Smooth muscle cell of the brain vasculature (primary cell): Measurements from ENCODE around the gene EXTL2.
A peak's percentile ranks its signal among the peaks of the same experiment; 100 is the strongest.
"Not testable (repeated sequence)": the region's sequence is repeated elsewhere in the genome, so short reads cannot be mapped to it uniquely, and the experiment has no call there.

Source experiments
- DNase-seq: peaks from one replicate; pipeline ENCODE4 v3.0.0-alpha.2; 2012; ENCODE audit warnings: low read depth, low spot score

Gene EXTL2

DNA sequence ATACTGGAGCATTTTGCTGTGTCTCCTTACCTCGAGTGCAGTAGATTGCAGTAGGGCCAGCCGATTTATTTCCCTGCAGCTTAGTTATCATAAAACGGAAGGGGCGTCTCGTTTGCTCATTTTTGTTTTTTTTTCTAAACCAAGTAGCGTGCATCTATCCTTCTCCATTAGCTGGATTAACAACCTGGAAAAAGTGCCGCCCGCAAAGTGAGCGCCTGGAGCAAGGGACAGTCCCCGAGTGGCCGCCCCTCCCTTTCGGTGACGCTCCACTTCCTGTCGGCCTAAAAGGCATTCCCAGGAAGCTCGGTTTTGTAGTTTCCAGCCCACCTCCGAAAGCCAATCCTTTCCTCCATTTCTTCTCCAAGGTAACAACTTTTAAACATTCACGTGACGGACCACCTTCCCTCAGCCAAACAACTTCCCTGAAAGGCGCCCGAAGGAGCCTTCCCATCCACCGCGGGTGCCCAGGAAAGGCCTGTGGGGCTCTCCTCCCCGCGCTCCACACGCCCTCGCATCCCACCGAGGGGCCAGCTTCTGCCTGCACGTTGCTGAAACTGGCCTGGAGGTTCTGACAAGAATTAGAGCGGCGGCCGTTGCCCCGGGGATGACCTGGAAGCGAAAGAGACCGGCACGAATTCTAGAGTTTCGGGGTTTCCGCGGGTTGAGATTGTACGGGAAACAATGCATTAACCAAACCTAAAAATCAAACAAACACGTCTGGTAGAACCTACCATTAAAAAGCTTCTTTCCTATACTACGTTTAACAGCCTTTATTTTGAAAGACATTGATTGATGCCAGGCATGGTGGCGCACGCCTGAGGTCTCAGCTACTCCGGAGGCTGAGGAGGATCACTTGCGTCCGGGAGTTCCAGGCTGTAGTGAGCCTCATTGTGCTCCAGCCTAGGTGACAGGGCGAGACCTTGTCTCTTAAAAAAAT, at the start of gene EXTL2:
EXTL2 (minus strand) TSS at position 240 of the 937 bp plus-strand sequence. CDS start 6,085 bp downstream, outside the sequence.
- DNase-seq: no peak

DNA sequence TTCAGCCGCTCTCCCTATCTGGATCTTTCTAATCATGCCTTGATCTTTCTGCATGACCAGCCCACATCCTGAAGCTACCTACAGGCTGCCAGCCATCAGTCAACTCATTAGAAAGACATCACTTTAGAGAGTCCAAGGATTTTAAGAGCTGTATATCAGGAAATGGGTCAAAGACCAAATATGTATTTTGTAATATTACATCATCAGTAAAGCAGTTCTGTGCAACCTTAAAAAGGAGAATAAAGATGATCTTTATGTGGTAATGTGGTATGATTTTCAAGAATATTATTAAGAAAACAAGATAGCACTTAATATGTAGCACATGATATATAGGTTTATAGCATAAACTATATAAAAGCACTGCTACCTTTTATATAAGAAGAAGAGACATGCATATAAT, 48.9 kb upstream of the EXTL2 start:
- DNase-seq: no peak

DNA sequence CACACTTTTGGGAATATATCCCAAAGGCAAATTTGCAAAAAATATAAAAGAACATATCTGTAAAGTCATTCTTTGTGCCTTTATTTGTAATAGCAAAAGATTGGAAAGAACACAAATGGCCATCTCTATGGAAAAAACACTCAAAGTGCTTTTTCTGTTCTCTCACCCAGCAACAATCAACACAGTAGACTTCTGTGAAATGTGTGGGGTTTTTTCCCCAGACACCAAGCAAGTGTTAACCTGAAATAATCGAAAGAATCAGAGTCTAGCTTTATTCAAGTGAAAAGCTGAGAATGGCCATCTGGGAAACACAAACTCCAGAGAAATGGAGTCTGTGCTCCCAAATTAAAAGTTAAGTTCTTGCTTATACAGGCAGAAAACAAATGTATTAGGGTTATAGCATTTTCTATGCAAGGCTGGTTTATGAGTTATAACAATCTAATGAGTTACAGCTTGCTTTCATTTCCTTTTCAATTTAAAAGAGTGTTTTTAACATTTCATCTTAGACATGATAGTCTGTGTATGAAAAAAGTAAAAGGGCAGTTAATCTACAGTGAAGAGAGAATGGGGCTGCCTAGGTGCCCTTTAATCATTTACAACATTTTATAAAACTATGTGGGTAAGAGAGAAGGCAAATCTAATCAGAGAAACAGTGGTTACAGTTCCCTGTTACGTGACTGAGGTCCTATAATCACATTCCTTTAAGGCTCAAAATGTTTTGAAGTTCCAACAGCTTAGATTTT, 47.8 kb upstream of the EXTL2 start:
- no peak for DNase-seq

DNA sequence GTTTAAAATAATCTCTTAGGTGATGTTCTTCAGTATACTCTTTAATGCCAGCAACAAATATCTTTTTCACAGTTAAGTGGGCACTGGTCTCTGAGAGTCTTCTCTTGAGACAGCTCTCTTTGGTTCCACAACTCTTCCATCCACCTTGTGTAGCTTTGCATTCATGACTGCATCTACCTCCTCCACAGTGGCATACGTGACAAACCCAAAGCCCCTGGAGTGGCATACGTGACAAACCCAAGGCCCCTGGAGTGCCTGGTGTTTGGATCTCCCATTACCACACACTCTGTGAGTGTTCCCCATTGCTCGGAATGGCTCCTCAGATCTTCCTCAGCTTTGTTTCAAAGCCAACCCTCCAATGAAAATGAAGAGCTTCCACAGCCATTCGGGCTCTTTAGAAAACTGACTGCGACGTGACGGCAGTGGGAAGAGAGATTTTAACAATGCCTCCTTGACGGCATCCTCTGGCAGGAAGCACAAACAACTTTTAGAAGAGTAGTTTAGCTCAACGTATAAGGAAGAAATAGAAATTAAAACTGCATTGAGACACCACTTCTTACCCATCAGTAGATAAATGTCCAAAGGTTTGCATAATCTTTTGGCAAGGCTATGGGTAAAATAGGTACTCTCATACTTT, 47.1 kb upstream of the EXTL2 start:
- DNase-seq: no peak

GRCh38 chr1:100941098-100941527, 46.5 kb upstream of the EXTL2 start:
- DNase-seq: no peak

DNA sequence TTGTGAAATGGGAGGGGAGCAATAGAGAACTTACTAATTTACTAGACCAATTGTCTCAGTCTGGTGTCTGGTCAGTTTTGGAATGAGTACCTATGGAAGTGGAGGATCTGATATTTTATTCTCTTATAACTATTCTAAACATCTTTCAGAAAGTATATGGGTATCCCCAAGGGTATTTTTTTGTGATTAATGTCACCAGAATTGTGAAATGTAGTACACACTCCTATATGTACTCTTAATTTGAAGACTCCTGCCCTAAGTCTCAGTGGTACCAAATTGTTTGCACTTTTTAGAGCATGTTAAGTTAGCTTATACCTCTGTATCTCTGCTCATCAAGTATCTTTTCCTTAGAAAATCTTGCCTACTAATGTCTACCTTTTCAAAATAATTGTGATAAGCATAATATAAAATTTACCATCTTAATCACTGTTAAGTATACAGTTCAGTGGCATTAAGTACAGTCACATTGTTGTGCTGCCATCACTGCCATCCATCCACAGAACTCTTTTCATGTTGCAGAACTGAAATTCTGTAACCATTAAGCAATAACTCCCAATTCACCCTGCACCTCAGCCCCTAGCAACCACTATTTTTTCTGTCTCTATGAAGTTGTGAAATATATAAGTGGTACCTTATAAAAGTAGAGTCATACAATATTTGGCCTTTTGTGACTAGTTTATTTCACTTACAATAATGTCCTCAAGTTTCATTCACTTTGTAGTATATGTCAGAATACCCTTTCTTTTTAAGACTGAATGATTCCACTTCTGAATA, 41.7 kb upstream of the EXTL2 start:
- no peak for DNase-seq

DNA sequence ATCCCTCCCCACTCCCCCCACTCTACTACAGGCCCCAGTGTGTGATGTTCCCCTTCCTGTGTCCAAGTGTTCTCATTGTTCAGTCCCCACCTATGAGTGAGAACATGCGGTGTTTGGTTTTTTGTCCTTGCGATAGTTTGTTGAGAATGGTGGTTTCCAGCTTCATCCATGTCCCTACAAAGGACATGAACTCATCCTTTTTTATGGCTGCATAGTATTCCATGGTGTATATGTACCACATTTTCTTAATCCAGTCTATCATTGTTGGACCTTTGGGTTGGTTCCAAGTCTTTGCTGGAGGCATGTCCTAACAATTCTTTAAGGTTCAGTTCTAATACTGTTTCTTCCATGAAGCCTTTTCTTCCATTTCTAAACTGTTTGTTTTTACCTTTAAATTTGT, 38.9 kb upstream of the EXTL2 start:
- not testable (repeated sequence) for DNase-seq

GRCh38 chr1:100931716-100932115, 37.1 kb upstream of the EXTL2 start:
- no peak for DNase-seq

DNA sequence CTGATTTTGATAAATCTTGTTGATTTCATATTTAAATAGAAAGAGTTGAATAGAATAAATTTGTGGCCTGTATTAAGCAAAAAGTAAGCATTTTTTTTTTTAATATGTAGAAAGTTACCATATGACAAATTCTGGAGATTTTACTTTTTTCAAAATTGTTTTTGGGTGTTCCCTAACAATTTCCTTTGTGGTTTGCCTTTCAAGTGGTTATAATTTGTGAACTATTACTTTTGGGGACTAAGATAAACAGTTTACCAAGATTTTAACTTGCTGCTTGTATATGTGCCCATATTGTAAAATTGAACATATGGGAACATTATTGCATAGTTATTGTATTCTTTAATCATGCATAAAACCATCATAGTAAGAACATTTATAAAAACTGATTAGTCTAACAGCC, 35.9 kb upstream of the EXTL2 start:
- DNase-seq: no peak

GRCh38 chr1:100928128-100928527, 33.5 kb upstream of the EXTL2 start:
- DNase-seq: no peak

DNA sequence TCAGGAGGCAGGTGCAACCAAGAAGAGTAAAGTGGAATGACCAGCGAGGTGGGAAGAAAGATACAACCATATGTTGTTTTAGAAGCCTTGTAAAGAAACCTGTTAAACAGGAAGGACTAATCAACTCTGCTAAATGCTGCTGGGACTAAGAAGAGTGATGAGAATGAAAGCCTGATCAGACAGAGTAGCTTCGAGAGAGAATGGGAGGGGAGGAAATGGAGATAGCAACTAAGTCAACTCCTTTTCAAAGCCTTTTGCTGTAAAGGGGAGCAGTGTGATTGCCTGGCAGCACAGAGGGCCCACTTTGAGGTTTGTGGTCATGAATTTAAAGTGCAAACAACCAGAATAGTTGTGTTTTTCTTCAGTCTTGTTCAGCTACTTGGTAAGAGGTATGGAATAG, 32.6 kb upstream of the EXTL2 start:
- no peak for DNase-seq

- no peak for DNase-seq
Measured at GRCh38 chr1:100926240-100926639, 31.6 kb upstream of the EXTL2 start.

DNA sequence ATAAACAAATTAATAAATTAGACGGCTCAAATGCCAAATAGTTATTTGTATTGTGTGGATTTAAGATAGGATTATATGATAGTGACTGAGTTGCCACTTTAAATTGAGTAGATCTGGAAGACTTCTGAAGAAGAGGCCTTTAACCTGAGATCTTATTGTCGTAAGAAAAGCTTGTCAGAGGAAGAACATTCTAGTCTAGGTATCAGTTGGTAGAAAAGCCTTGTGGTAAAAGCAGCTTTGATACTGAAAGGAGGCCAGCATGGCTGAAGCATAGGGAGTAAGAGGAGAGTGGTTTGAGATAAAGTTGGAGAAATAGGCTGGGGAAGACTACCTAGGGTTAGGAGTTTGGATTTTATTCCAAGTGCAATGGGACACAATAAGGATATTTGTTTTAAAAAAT, 30.3 kb upstream of the EXTL2 start:
- DNase-seq: no peak

- DNase-seq: no peak
Measured at GRCh38 chr1:100924212-100924611, 29.6 kb upstream of the EXTL2 start.

DNA sequence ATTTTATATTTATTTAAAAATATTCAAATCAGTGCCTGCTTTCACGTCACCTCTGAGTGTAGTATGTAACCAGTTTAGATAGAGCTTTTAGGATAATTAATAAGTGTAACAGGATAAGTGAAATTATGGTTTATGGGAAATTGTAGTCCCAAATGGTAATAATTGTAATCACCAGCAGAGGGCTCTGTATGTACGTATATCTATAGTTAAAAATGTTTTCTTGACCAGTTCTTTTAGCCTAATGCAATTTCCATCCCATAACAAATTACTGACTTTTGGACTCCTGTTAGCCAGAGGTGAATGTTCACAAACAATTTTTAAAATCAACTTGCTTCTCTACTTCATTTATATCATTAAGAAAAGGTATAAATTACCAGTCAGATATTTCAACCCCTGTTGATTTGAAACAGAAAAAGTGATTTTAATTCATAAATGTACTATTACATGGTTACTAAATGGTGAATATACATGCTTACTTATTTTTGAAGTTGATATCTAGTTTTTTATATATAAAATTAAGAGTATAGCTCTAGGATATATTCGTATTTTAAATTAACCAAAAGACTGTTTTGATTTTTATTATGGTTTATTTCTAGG, 26.6 kb upstream of the EXTL2 start:
- DNase-seq: peak; percentile 28

GRCh38 chr1:100912019-100912418, 17.4 kb upstream of the EXTL2 start:
- no peak for DNase-seq

- no peak for DNase-seq
Measured at GRCh38 chr1:100909018-100909417, 14.4 kb upstream of the EXTL2 start.

DNA sequence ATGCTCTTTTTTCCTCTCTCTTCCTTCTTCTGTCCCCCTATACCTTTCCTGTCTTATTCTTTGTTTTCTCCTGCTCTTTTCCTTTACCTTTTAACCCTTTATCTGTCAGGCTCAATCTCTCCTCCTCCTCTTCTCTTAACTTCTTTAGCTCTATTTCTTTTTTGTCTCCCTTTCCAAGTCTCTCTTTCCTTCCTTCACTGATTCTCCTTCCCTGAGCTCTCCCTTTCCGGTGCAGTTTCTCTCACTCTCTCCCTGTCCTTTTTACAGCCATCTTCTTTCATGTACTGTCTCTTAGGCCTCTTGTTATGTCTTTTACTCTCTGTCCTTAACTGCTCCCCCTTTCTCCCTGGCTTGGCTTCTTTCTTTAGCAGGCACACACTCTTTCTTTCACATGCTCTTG, 13.2 kb upstream of the EXTL2 start:
- DNase-seq: no peak

DNA sequence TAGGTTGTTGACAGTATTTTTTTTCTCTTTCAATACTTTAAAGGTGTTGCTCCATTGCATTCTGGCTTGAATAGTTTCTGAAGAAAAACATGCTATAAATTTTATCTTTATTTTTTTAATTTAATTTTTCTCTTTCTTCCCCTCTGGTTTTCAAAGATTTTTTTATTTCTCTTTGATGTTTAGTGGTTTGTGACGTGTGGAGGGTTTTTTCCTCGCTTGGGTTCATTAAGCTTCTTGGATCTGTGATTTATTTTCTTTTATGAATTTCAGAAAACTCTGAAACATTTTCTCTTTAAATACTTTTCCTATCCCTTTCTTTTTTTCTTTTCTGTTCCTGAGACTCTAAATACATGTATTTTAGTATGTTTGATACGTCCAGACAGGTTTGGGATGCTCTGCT, 10.5 kb upstream of the EXTL2 start:
- DNase-seq: no peak

GRCh38 chr1:100904528-100904927, 9.9 kb upstream of the EXTL2 start:
- no peak for DNase-seq

GRCh38 chr1:100903777-100904176, 9.1 kb upstream of the EXTL2 start:
- DNase-seq: no peak
